HG03103 (cell line): ENCODE data around the gene GPR31.
"Not testable (repeated sequence)": the region's sequence is repeated elsewhere in the genome, so short reads cannot be mapped to it uniquely, and the experiment has no call there.

ENCODE experiments used
- ATAC-seq: cut with Tn5 transposase; IDR thresholded peaks from one replicate; pipeline ENCODE4 v1.9.1; 2021; ENCODE audit warnings: low read depth; ENCODE audit not compliant: unreplicated experiment

The GPR31 gene, protein sequence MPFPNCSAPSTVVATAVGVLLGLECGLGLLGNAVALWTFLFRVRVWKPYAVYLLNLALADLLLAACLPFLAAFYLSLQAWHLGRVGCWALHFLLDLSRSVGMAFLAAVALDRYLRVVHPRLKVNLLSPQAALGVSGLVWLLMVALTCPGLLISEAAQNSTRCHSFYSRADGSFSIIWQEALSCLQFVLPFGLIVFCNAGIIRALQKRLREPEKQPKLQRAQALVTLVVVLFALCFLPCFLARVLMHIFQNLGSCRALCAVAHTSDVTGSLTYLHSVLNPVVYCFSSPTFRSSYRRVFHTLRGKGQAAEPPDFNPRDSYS

GRCh38 chr6:167157863-167158262 lies at the start of gene GPR31:
TSS of gene GPR31 (minus strand) at chr6:167157980. CDS start at chr6:167157831, 149 bp downstream.
- no peak for ATAC-seq

DNA sequence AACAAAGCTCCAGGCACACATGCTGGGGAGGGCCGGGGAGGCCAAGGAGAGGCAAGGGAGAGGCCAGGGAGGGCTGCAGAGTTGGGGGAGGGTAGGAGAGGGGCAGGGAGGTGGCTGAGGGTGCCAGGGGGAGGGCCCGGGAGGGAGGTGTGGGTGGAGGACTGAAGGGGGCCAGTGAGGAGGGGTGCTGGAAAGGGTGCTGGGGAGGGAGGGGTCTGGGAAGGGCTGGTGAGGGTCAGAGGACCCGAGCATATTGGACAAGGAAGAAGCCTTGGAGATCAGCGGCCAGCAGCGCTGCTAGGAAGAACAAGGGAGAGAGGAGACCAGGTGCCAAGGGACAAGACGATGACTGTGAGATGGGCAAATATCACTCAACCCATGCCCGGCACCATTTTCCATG lies 49.7 kb upstream of the GPR31 start:
- no peak for ATAC-seq

- not testable (repeated sequence) for ATAC-seq
Measured at GRCh38 chr6:167205316-167205715, 47.5 kb upstream of the GPR31 start.

- ATAC-seq, result not testable (repeated sequence)
Measured at GRCh38 chr6:167204059-167204348, 46.2 kb upstream of the GPR31 start.

- not testable (repeated sequence) for ATAC-seq
Measured at GRCh38 chr6:167203261-167204058, 45.7 kb upstream of the GPR31 start.

DNA sequence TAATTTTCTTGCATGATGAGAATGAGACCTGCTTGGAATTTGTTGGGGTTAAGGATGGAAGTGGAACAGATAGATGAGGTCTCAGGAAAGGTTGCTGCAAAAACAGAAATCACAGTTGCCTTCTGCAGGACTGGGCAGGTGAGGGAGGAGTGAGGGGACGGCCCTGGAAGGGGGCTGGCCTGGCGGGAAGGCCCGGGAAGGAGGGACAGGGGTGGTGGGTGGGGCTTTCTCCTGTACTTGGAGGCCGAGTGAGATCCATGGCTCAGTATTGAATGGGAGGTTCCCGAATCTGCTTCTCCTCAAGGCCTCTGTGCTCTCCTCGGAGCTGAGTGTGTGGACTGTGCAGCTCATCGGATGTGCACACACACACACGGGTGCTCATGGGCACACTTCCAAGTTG lies 44.8 kb upstream of the GPR31 start:
- not testable (repeated sequence) for ATAC-seq

DNA sequence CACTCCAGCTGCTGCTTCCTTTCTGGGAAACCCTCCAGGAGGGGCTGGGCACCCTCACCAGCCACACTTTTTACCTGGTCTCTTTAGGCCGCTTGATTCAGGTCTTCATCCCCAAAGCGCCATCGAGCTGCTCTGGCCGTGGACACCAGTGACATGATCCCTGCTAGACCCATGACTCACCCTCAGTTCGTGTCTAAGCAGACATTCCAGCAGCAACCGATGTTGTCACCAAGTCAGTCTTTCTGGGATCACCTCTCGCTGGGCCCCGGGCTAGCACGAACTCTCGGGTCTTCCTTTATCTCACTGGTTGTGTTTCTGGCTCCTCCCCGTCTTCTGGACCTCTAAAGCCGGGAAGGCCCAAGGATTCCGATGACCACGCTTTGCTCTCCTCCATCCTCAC lies 43.0 kb upstream of the GPR31 start:
- ATAC-seq, result no peak

DNA sequence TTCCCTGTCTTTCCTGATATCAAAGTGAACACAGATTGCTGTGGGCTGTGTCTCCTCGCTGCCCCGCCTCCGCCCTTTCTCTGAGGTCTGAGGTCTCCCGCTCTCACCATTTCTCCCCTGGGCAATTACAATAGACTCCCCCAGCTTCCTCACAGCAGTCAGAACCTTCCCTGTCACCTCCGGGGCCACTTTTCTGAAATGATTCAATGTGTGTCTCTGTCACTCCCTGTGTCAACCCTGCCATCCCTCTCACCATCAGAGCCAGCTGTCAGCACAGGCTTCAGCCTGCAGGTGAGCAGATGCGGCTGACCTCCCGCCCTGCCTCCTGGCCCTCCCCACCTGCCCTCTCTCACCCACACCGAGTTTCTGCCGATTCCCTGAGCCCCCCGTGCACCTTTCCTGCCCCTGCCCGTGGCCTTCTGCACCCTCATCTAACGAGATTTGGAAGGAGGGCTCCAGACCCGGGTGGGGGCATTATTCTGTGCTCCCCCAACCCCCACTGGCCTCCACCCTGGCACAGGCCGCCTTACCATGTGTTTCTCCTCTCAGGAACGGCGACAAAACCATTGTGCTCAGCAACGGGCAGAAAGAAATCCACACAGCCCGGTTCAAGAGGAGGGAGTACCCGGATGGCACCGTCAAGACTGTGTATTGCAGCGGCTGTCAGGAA lies 38.3 kb upstream of the GPR31 start:
- not testable (repeated sequence) for ATAC-seq

- ATAC-seq, result not testable (repeated sequence)
Measured at GRCh38 chr6:167193515-167194125, 35.8 kb upstream of the GPR31 start.

DNA sequence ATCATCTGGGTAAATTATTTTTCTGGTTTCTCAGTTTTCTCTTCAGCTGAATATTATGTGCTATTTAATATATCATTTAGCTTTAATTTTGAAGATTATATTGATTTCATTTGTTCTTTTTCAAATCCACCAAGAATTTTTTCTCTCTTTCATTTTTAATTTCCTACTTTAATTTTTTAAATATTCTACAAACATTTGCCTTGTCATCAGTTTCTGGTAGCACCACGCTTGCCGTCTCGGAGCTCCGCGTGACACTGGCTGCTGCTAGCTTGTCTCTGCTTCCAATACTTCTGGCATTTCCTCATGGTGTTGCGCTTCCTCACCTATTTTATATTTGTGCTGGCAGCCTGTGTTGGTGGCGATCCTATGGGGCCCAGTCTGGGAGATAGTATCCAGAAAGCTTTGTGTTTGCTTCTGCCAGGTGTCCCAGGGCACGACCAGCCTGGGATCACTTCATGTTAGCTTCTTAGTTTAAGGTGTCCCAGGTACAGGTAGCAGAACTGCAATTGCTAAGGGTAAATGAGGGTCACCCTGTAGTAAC lies 33.3 kb upstream of the GPR31 start:
- not testable (repeated sequence) for ATAC-seq

DNA sequence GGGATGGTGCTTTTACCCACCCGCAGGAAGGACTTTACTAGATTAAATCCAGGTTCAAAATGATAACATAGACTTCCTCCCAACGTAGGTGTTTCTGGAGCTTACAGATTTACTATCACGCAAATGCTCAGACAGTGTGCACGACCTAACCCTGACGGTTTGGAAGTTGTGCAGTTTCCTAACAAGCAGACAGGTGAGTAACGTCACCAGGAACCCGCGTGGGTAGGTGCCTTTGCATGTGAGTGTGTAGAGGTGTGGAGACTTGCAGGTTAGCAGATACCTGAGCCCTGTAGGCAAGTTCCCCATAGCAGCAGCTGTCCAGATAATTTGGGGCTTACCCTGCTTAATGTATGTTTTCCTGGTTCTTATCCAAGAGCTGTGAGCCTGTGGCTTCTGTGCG lies 29.5 kb upstream of the GPR31 start:
- ATAC-seq, result not testable (repeated sequence)

GRCh38 chr6:167185101-167185500 lies 27.3 kb upstream of the GPR31 start:
- ATAC-seq, result not testable (repeated sequence)

DNA sequence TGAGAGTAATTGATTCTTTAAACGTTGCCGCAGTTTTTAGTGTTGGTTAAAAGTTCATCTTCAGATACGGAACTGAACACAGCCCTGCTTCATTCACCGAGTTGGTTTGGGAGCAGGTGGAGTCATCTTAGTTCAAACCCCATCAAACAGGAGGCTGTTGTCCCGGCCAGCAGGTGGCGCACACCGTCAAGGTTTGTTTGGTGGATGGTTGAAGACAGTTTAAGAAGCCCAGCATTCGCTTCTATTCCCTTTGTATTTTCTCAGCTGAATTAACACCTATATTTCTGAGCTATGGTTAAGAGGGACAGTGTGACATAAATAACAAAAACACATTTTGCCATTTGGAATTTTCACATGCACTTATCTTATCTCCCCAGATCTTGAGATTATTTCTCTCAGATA lies 25.1 kb upstream of the GPR31 start:
- peak; percentile 60 for ATAC-seq

DNA sequence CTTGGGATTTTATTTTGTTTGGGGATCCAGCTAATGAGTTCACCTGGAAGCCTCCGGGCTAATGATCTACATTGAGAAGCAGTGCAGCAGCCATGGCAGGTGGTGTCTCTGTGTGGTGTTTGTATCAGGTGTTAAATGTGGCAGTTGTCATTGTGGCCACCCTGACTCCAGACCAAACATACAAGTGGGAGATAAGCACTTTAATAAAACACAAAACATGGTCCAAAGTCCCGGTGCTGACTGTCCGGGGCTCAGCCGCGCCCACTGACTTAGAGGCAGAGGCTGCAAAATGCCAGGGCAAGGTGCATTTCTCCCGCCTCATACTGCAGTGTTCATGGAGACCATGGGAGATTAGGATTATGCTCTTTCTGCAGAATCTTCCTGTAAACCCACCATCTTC lies 23.6 kb upstream of the GPR31 start:
- ATAC-seq, result not testable (repeated sequence)

GRCh38 chr6:167180086-167180485 lies 22.3 kb upstream of the GPR31 start:
- not testable (repeated sequence) for ATAC-seq

GRCh38 chr6:167178896-167179655 lies 21.3 kb upstream of the GPR31 start:
- ATAC-seq, result not testable (repeated sequence)

DNA sequence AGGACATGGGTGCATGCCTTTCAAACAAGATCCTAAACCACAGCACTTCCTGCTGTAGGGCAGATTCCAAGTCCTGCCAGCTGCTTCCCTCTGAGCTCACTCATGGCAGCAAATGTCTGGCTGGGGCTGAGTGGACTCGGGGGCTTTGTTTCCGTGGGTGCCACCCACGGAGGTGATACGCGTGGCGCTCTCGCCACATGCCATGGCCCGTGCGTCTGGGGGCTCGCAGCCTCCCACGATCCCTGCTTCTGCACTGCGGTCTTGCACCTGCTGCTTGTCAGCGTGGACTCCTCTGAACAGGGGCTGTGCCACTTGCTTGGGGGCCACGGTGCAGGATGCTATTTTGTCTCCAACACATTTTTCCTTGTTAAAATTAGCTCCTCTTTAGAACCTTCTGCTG lies 19.5 kb upstream of the GPR31 start:
- not testable (repeated sequence) for ATAC-seq

GRCh38 chr6:167172011-167172410 lies 14.2 kb upstream of the GPR31 start:
- ATAC-seq, result not testable (repeated sequence)

- ATAC-seq, result not testable (repeated sequence)
Measured at GRCh38 chr6:167171300-167171699, 13.5 kb upstream of the GPR31 start.

DNA sequence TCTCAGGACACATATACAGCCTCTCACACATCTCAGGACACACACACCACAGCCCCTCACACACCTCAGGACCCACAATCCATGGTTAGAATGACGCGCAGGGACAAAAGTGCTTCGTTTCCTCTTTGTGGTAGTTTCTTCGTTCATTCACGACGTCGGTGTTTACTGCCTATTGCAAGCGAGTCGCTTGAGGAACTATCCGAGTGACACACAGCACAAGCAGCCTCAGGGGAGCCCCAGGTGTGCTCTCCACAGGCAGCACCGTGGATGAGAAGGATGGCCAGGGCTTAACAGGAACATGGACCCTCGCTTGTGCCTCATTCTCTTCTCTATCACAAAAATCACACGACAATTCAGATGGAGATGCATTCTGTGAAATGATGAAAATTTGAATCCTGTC lies 12.1 kb upstream of the GPR31 start:
- ATAC-seq, result not testable (repeated sequence)
